ENCODE results near the gene PANX1. TPM values are rescaled to one million over a fixed set of nuclear protein-coding genes. Genes with fewer than 3 reads are reported as not detected.

The PANX1 gene
- total RNA-seq, 1 experiment from 2014 or later: 22.9 TPM

DNA sequence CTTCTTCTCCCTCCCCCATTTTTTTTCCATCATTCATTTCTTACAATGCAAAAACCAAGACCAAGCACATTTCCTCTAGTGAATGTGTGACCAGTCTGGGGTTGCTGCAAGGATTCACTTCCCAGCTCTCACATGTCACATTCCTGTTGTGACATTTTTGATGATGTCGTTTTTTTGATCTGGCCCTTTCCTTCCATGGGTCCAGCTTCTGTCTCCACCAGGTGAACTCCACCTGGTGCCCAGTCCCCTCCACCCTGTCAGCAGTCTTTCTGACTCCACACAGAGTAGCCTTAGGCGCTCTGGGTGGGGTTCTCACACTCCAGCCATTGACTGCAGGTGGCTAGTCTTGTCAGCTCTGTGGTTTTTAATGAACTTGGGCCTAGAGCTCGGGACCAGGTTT is 15.6 kb downstream of the PANX1 start (continued):
- TF ChIP-seq ATF6 (CRISPR knock-in tag; IDR thresholded peaks at IDR 0.05) (no peak), SP1 (CRISPR knock-in tag; conservative IDR thresholded peaks at IDR 0.05) (no peak), SOX15 (CRISPR knock-in tag; IDR thresholded peaks at IDR 0.05) (no peak), MLX (CRISPR knock-in tag; IDR thresholded peaks at IDR 0.05) (no peak), ELF4 (CRISPR knock-in tag; IDR thresholded peaks at IDR 0.05; ENCODE audit: low read depth) (no peak), TCF7 (CRISPR knock-in tag; IDR thresholded peaks at IDR 0.05; ENCODE audit: low read depth) (no peak)

GRCh38 chr11:94144664-94145063 is 16.0 kb downstream of the PANX1 start:
- CTCF ChIA-PET: interaction anchor here (1.0 to 1.6 kb wide), 3 partner anchors 39 to 223 kb away, joined by 3 to 6 read pairs (median 4); no protein-coding TSS in a partner anchor
- peaks cover 76% of the 10 kb centered on the region for H3K4me1 Mint-ChIP-seq
- TF ChIP-seq SMAD4 (CRISPR knock-in tag; IDR thresholded peaks at IDR 0.05) (no peak), ZNF396 (CRISPR knock-in tag; IDR thresholded peaks at IDR 0.05; ENCODE audit: borderline replicate concordance) (no peak), OVOL2 (CRISPR knock-in tag; IDR thresholded peaks at IDR 0.05; ENCODE audit: borderline replicate concordance) (no peak), NFATC4 (CRISPR knock-in tag; IDR thresholded peaks at IDR 0.05) (no peak), MXD4 (CRISPR knock-in tag; IDR thresholded peaks at IDR 0.05; ENCODE audit: borderline replicate concordance) (no peak), PREB (CRISPR knock-in tag; IDR thresholded peaks at IDR 0.05; ENCODE audit: borderline replicate concordance) (no peak), FOXP4 (CRISPR knock-in tag; IDR thresholded peaks at IDR 0.05) (no peak), FOXK1 (CRISPR knock-in tag; IDR thresholded peaks at IDR 0.05) (no peak), TEAD4 (CRISPR knock-in tag; IDR thresholded peaks at IDR 0.05) (no peak), ZNF532 (CRISPR knock-in tag; IDR thresholded peaks at IDR 0.05; ENCODE audit: borderline replicate concordance) (no peak), ZNF423 (CRISPR knock-in tag; IDR thresholded peaks at IDR 0.05) (no peak), MYBL2 (CRISPR knock-in tag; IDR thresholded peaks at IDR 0.05) (no peak)
- TF ChIP-seq, protein P1, sequence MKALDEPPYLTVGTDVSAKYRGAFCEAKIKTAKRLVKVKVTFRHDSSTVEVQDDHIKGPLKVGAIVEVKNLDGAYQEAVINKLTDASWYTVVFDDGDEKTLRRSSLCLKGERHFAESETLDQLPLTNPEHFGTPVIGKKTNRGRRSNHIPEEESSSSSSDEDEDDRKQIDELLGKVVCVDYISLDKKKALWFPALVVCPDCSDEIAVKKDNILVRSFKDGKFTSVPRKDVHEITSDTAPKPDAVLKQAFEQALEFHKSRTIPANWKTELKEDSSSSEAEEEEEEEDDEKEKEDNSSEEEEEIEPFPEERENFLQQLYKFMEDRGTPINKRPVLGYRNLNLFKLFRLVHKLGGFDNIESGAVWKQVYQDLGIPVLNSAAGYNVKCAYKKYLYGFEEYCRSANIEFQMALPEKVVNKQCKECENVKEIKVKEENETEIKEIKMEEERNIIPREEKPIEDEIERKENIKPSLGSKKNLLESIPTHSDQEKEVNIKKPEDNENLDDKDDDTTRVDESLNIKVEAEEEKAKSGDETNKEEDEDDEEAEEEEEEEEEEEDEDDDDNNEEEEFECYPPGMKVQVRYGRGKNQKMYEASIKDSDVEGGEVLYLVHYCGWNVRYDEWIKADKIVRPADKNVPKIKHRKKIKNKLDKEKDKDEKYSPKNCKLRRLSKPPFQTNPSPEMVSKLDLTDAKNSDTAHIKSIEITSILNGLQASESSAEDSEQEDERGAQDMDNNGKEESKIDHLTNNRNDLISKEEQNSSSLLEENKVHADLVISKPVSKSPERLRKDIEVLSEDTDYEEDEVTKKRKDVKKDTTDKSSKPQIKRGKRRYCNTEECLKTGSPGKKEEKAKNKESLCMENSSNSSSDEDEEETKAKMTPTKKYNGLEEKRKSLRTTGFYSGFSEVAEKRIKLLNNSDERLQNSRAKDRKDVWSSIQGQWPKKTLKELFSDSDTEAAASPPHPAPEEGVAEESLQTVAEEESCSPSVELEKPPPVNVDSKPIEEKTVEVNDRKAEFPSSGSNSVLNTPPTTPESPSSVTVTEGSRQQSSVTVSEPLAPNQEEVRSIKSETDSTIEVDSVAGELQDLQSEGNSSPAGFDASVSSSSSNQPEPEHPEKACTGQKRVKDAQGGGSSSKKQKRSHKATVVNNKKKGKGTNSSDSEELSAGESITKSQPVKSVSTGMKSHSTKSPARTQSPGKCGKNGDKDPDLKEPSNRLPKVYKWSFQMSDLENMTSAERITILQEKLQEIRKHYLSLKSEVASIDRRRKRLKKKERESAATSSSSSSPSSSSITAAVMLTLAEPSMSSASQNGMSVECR (CRISPR knock-in tag; IDR thresholded peaks at IDR 0.05; ENCODE audit: borderline replicate concordance): no peak
- TF ChIP-seq, protein P2, sequence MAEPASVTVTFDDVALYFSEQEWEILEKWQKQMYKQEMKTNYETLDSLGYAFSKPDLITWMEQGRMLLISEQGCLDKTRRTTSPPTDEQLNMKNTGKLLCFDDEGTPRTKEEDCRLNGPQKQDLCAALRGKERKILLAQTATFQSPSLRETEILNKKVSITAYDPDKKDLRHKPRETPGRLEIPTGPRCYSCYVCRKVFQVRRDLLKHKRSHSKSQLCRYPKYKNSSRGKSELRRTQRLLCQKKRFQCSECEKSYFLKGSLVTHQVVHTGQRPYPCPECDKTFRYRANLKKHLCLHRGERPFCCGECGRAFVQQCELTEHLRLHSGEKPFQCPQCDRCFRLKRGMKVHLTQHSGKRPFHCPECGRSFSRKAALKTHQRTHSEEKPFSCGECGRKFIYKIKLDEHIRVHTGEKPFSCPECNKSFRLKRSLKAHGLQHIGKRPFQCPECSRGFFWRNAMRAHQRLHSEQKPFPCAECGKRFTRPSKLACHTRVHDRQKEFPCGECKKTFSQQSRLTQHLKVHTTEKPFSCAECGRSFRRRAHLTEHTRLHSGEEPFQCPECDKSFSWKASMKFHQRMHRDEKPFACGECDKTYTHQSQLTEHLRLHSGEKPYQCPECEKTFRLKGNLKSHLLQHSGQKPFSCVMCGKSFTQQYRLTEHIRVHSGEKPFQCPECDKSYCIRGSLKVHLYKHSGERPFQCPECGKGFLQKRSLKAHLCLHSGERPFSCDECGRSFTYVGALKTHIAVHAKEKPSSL (CRISPR knock-in tag; conservative IDR thresholded peaks at IDR 0.05): no peak

More at GRCh38 chr11:94144664-94145063, 16.0 kb downstream of the PANX1 start:
- Mint-ChIP-seq H3K9me3 (no peaks in the 10 kb centered on the region), H3K36me3 (no peaks in the 10 kb centered on the region), H3K27me3 (ENCODE audit: low read depth) (no peaks in the 10 kb centered on the region), H3K27ac (no peak overlapping the region), H3K4me3 (no peak overlapping the region)
- DNase-seq (ENCODE audit: low spot score) (no peak), ATAC-seq (no peak)
- POLR2A ChIA-PET: interaction anchor here (0.5 to 1.1 kb wide), 2 partner anchors 16 to 39 kb away, joined by 3 read pairs; partner anchors contain the start of gene PANX1

All from WTC11 (cell line).